Trophoblast cell (in vitro differentiated cells and primary cell): ENCODE results near the gene TTC36.

Experiments used
- DNase-seq, 2 donors: peaks; one replicate each; pipeline ENCODE4 v3.0.0-alpha.2; 2016
- H2AFZ ChIP-seq: 2 replicates; pipeline ENCODE4 v1.6.1; 2013; ENCODE audit warnings: low read length, moderate library complexity, mild to moderate bottlenecking; ENCODE audit not compliant: insufficient read depth, poor library complexity
- H2AK5ac ChIP-seq: 2 replicates; pipeline ENCODE4 v1.6.1; 2013; ENCODE audit warnings: mild to moderate bottlenecking, low read length
- H2BK120ac ChIP-seq: 2 replicates; pipeline ENCODE4 v1.6.1; 2013; ENCODE audit warnings: low read length, mild to moderate bottlenecking, moderate library complexity; ENCODE audit not compliant: insufficient read depth, poor library complexity
- H2BK12ac ChIP-seq: 2 replicates; pipeline ENCODE4 v1.6.1; 2013; ENCODE audit warnings: mild to moderate bottlenecking, low read length, moderate library complexity
- H2BK5ac ChIP-seq: 2 replicates; pipeline ENCODE4 v1.6.1; 2013; ENCODE audit warnings: low read length, low read depth, moderate library complexity, mild to moderate bottlenecking; ENCODE audit not compliant: poor library complexity
- H3K14ac ChIP-seq: 2 replicates; pipeline ENCODE4 v1.6.1; 2013; ENCODE audit warnings: mild to moderate bottlenecking, low read length
- H3K18ac ChIP-seq: 2 replicates; pipeline ENCODE4 v1.6.1; 2013; ENCODE audit warnings: mild to moderate bottlenecking, low read length
- H3K23ac ChIP-seq: 2 replicates; pipeline ENCODE4 v1.6.1; 2013; ENCODE audit warnings: low read length
- H3K27ac ChIP-seq: 2 replicates; pipeline ENCODE4 v1.5.1; 2013; ENCODE audit warnings: low read depth, mild to moderate bottlenecking, inconsistent platforms, low read length, moderate library complexity
- H3K27me3 ChIP-seq: 2 replicates; pipeline ENCODE4 v1.6.1; 2013; ENCODE audit warnings: inconsistent platforms, mild to moderate bottlenecking, low read length, moderate library complexity; ENCODE audit not compliant: insufficient read depth
- H3K36me3 ChIP-seq, 2 experiments: 1 replicate in 1 of 2; 2 replicates in 1 of 2; pipeline ENCODE4 v1.6.1; 2013; ENCODE audit warnings: low read length in 2 of 2, mild to moderate bottlenecking in 2 of 2, moderate library complexity in 1 of 2; ENCODE audit not compliant: insufficient read depth in 2 of 2, control insufficient read depth in 1 of 2
- H3K4ac ChIP-seq: 2 replicates; pipeline ENCODE4 v1.6.1; 2013; ENCODE audit warnings: low read depth, mild to moderate bottlenecking, low read length, moderate library complexity
- H3K4me1 ChIP-seq, 2 experiments: 1 replicate in 1 of 2; 2 replicates in 1 of 2; pipeline ENCODE4 v1.6.1; 2013; ENCODE audit warnings: low read length in 2 of 2, mild to moderate bottlenecking in 2 of 2, moderate library complexity in 1 of 2; ENCODE audit not compliant: insufficient read depth in 2 of 2, control insufficient read depth in 1 of 2
- H3K4me2 ChIP-seq: 2 replicates; pipeline ENCODE4 v1.6.1; 2013; ENCODE audit warnings: inconsistent platforms, mild to moderate bottlenecking, low read length, moderate library complexity
- H3K4me3 ChIP-seq: 2 replicates; pipeline ENCODE4 v1.5.1; 2013; ENCODE audit warnings: mild to moderate bottlenecking, low read depth, low read length, inconsistent platforms
- H3K79me1 ChIP-seq: one replicate; pipeline ENCODE4 v1.6.1; 2013; ENCODE audit warnings: low read length
- H3K79me2 ChIP-seq: 2 replicates; pipeline ENCODE4 v1.6.1; 2013; ENCODE audit warnings: low read length, mild to moderate bottlenecking; ENCODE audit not compliant: control insufficient read depth, insufficient read depth, poor library complexity
- H3K9ac ChIP-seq: 2 replicates; pipeline ENCODE4 v1.6.1; 2013; ENCODE audit warnings: mild to moderate bottlenecking, low read length
- H3K9me3 ChIP-seq: 2 replicates; pipeline ENCODE4 v1.6.1; 2013; ENCODE audit warnings: low read depth, mild to moderate bottlenecking, control low read depth, inconsistent platforms, low read length; ENCODE audit not compliant: insufficient read depth
- H4K12ac ChIP-seq: 2 replicates; pipeline ENCODE4 v1.6.1; 2013; ENCODE audit warnings: low read depth, mild to moderate bottlenecking, low read length, moderate library complexity
- H4K8ac ChIP-seq: 2 replicates; pipeline ENCODE4 v1.6.1; 2013; ENCODE audit warnings: low read depth, mild to moderate bottlenecking, low read length, moderate library complexity
- H4K91ac ChIP-seq: one replicate; pipeline ENCODE4 v1.6.1; 2013; ENCODE audit warnings: low read depth, mild to moderate bottlenecking, low read length, moderate library complexity
- WGBS: extraction: QIAGEN DNeasy Blood & Tissue Kit; methylation state at CpG from one replicate; pipeline ENCODE4 v1.1.7; 2013; ENCODE audit warnings: missing lambda C conversion rate; ENCODE audit not compliant: insufficient read length, insufficient coverage; ENCODE audit errors: extremely low coverage; 5-methylcytosine and 5-hydroxymethylcytosine counted together

TTC36 gene

DNA sequence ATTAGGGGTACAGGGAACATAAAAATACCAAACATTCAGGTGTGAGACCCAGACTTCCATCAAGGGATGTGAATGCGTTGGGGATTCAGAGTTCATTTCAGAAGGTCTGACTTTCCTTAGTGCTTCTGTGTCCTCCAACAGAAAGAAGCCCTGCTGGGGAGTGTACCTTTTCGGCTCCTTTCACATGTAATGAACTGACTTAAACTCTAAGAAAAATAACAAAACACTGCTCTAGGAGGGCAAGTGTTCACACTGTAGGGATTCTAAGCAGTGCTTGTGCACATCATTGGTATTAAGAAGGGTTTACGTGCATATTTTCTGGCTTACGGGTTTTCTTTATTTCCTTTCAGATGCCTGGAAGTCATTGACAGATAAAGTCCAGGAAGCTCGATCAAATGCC, 15.7 kb upstream of the TTC36 start:
- H3K4me1 ChIP-seq = no peaks in the 10 kb centered on the region
- H4K91ac ChIP-seq = no peak overlapping the region
- H3K4me3 ChIP-seq = no peak overlapping the region
- H2BK12ac ChIP-seq = no peak overlapping the region
- no peak overlapping the region for H3K27ac ChIP-seq
- H3K36me3 ChIP-seq = peaks cover 21 to 38% of the 10 kb centered on the region in 2 experiments
- no peaks in the 10 kb centered on the region for H3K9me3 ChIP-seq
- H3K79me2 ChIP-seq = no peaks in the 10 kb centered on the region
- H3K79me1 ChIP-seq = no peaks in the 10 kb centered on the region
- H3K9ac ChIP-seq = no peak overlapping the region
- H4K12ac ChIP-seq = no peak overlapping the region
- no peak overlapping the region for H3K4me2 ChIP-seq
- H2BK5ac ChIP-seq = no peak overlapping the region
- H2AFZ ChIP-seq = no peak overlapping the region
- H3K27me3 ChIP-seq = no peaks in the 10 kb centered on the region
- H3K23ac ChIP-seq = no peak overlapping the region
- H3K4ac ChIP-seq = no peak overlapping the region
- H3K14ac ChIP-seq = no peak overlapping the region
- no peak overlapping the region for H3K18ac ChIP-seq
- WGBS = no CpG with 5 or more reads among the region's 5 CpGs
- no peak overlapping the region for H2AK5ac ChIP-seq
- H2BK120ac ChIP-seq = no peak overlapping the region
- H4K8ac ChIP-seq = no peak overlapping the region
- DNase-seq = no peak

DNA sequence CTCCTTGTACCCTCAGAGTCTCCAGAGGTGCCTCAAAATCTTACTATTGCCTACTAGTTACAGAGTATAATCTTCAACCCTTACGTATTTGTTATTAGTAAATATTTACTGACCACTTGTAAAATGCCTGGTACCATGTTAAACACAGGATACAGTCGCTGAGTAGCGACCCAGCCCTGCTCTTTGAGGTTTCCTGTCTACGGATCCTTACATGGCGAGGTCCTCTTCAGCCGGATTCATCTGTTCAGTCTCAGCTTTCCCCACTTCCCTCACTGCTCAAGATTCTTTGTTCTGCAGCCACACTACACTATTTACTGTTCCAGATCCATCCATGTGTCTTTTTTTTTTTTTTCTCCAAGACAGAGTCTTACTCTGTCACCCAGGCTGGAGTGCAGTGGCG, 13.2 kb upstream of the TTC36 start:
- no peaks in the 10 kb centered on the region for H3K4me1 ChIP-seq
- H3K9me3 ChIP-seq = no peaks in the 10 kb centered on the region
- H3K36me3 ChIP-seq = peaks cover 13 to 30% of the 10 kb centered on the region in 2 experiments
- no peak overlapping the region for H3K27ac ChIP-seq
- no peak overlapping the region for H3K9ac ChIP-seq
- no peak overlapping the region for H4K8ac ChIP-seq
- no peaks in the 10 kb centered on the region for H3K79me1 ChIP-seq
- H3K27me3 ChIP-seq = no peaks in the 10 kb centered on the region
- H3K4ac ChIP-seq = no peak overlapping the region
- H4K12ac ChIP-seq = no peak overlapping the region
- no peak overlapping the region for H2BK5ac ChIP-seq
- no peak overlapping the region for H4K91ac ChIP-seq
- no peak overlapping the region for H2AK5ac ChIP-seq
- H2BK12ac ChIP-seq = no peak overlapping the region
- H3K79me2 ChIP-seq = no peaks in the 10 kb centered on the region
- no peak for DNase-seq
- H2AFZ ChIP-seq = no peak overlapping the region
- no peak overlapping the region for H3K4me3 ChIP-seq
- H3K4me2 ChIP-seq = no peak overlapping the region
- no peak overlapping the region for H2BK120ac ChIP-seq
- no peak overlapping the region for H3K14ac ChIP-seq
- H3K18ac ChIP-seq = no peak overlapping the region
- no CpG with 5 or more reads among the region's 7 CpGs for WGBS
- no peak overlapping the region for H3K23ac ChIP-seq

DNA sequence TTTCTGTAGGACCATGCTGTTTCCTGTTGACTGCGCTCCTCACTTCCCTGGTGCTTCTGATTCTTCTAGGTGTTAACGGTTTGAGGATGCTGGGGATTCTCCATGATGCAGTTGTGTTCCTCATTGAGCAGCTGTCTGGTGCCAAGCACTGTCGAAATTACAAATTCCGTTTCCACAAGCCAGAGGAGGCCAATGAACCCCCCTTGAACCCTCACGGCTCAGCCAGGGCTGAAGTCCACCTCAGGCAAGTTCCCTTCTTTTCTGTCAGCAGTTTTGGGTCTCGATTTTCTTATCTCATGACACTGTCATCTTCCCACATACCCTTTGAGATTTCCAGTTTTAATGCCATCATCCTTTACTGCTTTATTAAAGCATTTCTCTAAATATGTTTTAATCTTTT, 7.7 kb upstream of the TTC36 start:
- Histone ChIP-seq H3K4me2 (no peak overlapping the region), H2AFZ (no peak overlapping the region), H3K9me3 (no peaks in the 10 kb centered on the region), H2BK120ac (no peak overlapping the region), H3K18ac (no peak overlapping the region), H2BK5ac (no peak overlapping the region), H2AK5ac (no peak overlapping the region), H3K9ac (no peak overlapping the region), H3K4me3 (no peak overlapping the region), H3K79me2 (no peaks in the 10 kb centered on the region), H3K27me3 (no peaks in the 10 kb centered on the region), H4K91ac (no peak overlapping the region), H3K4ac (no peak overlapping the region), H4K8ac (no peak overlapping the region), H3K79me1 (no peaks in the 10 kb centered on the region), H3K27ac (no peak overlapping the region), H2BK12ac (no peak overlapping the region), H3K4me1 (no peaks in the 10 kb centered on the region), H4K12ac (no peak overlapping the region), H3K14ac (no peak overlapping the region), H3K23ac (no peak overlapping the region), H3K36me3 (peaks cover 33 to 54% of the 10 kb centered on the region in 2 experiments)
- DNase-seq = no peak
- no CpG with 5 or more reads among the region's 6 CpGs for WGBS

DNA sequence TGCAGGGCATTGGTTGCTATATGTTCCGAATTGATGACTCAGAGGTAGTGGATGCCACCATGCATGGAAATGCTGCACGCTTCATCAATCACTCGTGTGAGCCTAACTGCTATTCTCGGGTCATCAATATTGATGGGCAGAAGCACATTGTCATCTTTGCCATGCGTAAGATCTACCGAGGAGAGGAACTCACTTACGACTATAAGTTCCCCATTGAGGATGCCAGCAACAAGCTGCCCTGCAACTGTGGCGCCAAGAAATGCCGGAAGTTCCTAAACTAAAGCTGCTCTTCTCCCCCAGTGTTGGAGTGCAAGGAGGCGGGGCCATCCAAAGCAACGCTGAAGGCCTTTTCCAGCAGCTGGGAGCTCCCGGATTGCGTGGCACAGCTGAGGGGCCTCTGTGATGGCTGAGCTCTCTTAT, 5.4 kb upstream of the TTC36 start:
- no peak overlapping the region for H2BK12ac ChIP-seq
- H4K91ac ChIP-seq = no peak overlapping the region
- H2BK120ac ChIP-seq = no peak overlapping the region
- H2AFZ ChIP-seq = no peak overlapping the region
- H2BK5ac ChIP-seq = no peak overlapping the region
- H3K79me1 ChIP-seq = no peaks in the 10 kb centered on the region
- no peak overlapping the region for H3K18ac ChIP-seq
- no peak overlapping the region for H3K27ac ChIP-seq
- H4K8ac ChIP-seq = no peak overlapping the region
- no peaks in the 10 kb centered on the region for H3K4me1 ChIP-seq
- no peak overlapping the region for H3K4me2 ChIP-seq
- H3K4me3 ChIP-seq = no peak overlapping the region
- WGBS = no CpG with 5 or more reads among the region's 13 CpGs
- no peak for DNase-seq
- H4K12ac ChIP-seq = no peak overlapping the region
- peaks cover 27 to 50% of the 10 kb centered on the region in 2 experiments for H3K36me3 ChIP-seq
- H2AK5ac ChIP-seq = no peak overlapping the region
- H3K9ac ChIP-seq = no peak overlapping the region
- H3K79me2 ChIP-seq = no peaks in the 10 kb centered on the region
- H3K4ac ChIP-seq = no peak overlapping the region
- H3K23ac ChIP-seq = no peak overlapping the region
- H3K9me3 ChIP-seq = no peaks in the 10 kb centered on the region
- H3K27me3 ChIP-seq = no peaks in the 10 kb centered on the region
- no peak overlapping the region for H3K14ac ChIP-seq
